Pancreas (tissue), 10 donors: Measurements from ENCODE around the gene GPRC5A. TPM values are rescaled to one million over a fixed set of nuclear protein-coding genes. Genes with fewer than 3 reads are reported as not detected.

Experiments
- ATAC-seq, 4 donors: fragments of 200-7000 bp; cut with Tn5 transposase; one replicate each; pipeline versions ENCODE4 v1.8.0 to v1.9.1; 2020; ENCODE audit warnings: mild to moderate bottlenecking in 4 of 4, moderate library complexity in 4 of 4
- DNase-seq, 6 donors: peaks; one replicate each; pipeline ENCODE4 v3.0.0-alpha.2; 2020
- FAIRE-seq: peaks from 2 replicates; lab custom pipeline; 2012; peaks lifted over from hg19 to GRCh38; lab: Jason Lieb, UNC
- H3K27ac ChIP-seq, 4 donors: fragments of 200-600 bp; sonication (generic); 1 replicate in 3 of 4; 2 replicates in 1 of 4; pipeline versions ENCODE4 v1.5.0 to v1.8.0; 2020
- H3K27me3 ChIP-seq, 4 donors: fragments of 200-600 bp; one replicate each; pipeline ENCODE4 v1.8.0; 2021
- H3K36me3 ChIP-seq, 3 donors: fragments of 200-600 bp; sonication (generic) in 1 of 3; one replicate each; pipeline versions ENCODE4 v1.5.0 to v1.8.0; 2020 to 2021
- H3K4me1 ChIP-seq, 3 donors: fragments of 200-600 bp; one replicate each; pipeline ENCODE4 v1.8.0; 2021
- H3K4me3 ChIP-seq, 4 donors: fragments of 200-600 bp; sonication (generic) in 2 of 4; one replicate each; pipeline versions ENCODE4 v1.5.0 to v1.8.0; 2020 to 2021
- H3K9me3 ChIP-seq, 4 donors: fragments of 200-600 bp; one replicate each; pipeline ENCODE4 v1.8.0; 2021
- WGBS, 2 donors: extraction: QIAGEN DNeasy Blood & Tissue Kit; methylation state at CpG; one replicate each; pipeline ENCODE4 v1.1.7; 2013; 5-methylcytosine and 5-hydroxymethylcytosine counted together
- intact Hi-C, 3 donors: fragments of 100-400 bp; cut with DNase I; formaldehyde crosslinking; loops; one replicate each; pipeline versions ENCODE4 v1.11.1 to v1.14.2; 2022
- polyA plus RNA-seq, 2 donors: library from polyadenylated mRNA; stranded (reverse); fragments of 200-250 nt; gene quantifications; one replicate each; pipeline ENCODE4 v1.2.3, GENCODE V29; 2013
- total RNA-seq, 6 donors: library from RNA; stranded (reverse); fragmentation: NEBNext Ultra II Directional in 4 of 6; extraction: Animal tissue kit (Norgen Biotek cat#: 25700) in 4 of 6; gene quantifications; one replicate each; pipeline versions ENCODE4 v1.2.1 to v1.2.4, GENCODE V29; 2021 to 2023
- TF ChIP-seq, protein P1 (sequence below), 4 donors: fragments of 200-600 bp; sonication (generic) in 3 of 4; IDR thresholded peaks; one replicate each; pipeline versions ENCODE4 v1.5.0 to v1.8.0; 2021; ENCODE audit warnings: antibody characterized with exemption in 4 of 4
- donor health status: healthy with polysubstance abuse.
- donor health status: DM: no; HTN: no; CAD: no; lungs with moderate emphysema.
- donor health status: DM: no; HTN: no; CAD: no.
- donor health status: control.
- donor health status: control.
- donor health status: Bipolar disorder and iron deficiency.
- donor health status: DM: yes; HTN: yes; CAD: no.
- donor health status: DM: no; HTN: no; CAD: no.
- donor health status: DM: no; HTN: no; CAD: no.
- donor health status: DM: yes; HTN: yes; CAD: no.

The GPRC5A gene
- total and polyA plus RNA-seq, 8 donors, result 0.96 to 11.0 (median 2.5) TPM

DNA sequence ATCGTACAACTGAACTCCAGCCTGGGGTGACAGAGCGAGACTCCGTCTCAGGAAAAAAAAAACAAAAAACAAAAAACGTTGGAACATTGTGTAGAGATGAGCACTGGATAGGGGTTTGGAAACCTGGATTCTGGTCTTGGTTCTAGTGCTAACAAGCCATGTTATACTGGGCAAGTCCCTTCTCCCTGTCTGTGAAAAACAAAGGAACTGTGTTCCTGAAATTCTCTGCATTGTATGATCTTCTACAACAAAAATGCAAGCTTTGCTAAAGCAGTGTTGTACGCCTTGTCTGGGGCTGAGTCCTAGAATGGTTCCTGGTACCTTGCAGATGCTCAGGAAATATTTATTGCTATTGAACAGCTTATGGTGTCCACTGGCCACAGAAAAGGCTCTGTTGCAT is 47.2 kb downstream of the GPRC5A start:
- no peaks in the 10 kb centered on the region for H3K9me3 ChIP-seq
- H3K27me3 ChIP-seq, result no peaks in the 10 kb centered on the region
- TF ChIP-seq, protein P1, sequence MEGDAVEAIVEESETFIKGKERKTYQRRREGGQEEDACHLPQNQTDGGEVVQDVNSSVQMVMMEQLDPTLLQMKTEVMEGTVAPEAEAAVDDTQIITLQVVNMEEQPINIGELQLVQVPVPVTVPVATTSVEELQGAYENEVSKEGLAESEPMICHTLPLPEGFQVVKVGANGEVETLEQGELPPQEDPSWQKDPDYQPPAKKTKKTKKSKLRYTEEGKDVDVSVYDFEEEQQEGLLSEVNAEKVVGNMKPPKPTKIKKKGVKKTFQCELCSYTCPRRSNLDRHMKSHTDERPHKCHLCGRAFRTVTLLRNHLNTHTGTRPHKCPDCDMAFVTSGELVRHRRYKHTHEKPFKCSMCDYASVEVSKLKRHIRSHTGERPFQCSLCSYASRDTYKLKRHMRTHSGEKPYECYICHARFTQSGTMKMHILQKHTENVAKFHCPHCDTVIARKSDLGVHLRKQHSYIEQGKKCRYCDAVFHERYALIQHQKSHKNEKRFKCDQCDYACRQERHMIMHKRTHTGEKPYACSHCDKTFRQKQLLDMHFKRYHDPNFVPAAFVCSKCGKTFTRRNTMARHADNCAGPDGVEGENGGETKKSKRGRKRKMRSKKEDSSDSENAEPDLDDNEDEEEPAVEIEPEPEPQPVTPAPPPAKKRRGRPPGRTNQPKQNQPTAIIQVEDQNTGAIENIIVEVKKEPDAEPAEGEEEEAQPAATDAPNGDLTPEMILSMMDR (IDR thresholded peaks at IDR 0.05), result no peak
- intact Hi-C loops, result no loop called here
- FAIRE-seq (no peak), DNase-seq (no peak), ATAC-seq (no peak)
- 81 to 83% methylated on average over 5 of the region's 5 CpGs for WGBS, 2 donors
- H3K36me3 ChIP-seq, result no peaks in the 10 kb centered on the region
- H3K4me3 ChIP-seq, result no peak overlapping the region
- H3K27ac ChIP-seq, result no peak overlapping the region
- H3K4me1 ChIP-seq, result no peaks in the 10 kb centered on the region

DNA sequence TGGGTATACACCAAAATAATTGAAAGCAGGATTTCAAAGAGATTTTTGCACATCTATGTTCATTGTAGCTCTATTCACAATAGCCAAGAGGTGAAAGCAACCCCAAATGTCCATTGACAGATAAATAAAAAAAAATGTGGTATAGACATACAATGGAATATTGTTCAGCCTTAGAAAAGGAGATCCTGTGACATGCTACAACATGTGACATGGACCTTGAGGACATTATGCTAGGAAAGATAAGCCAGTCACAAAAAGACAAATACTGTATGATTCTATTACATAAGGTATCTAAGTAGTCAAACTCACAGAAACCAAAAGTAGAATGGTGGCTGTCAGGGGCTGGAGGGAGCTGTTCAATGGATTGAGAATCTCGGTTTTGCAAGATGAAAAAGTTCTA is 48.5 kb downstream of the GPRC5A start:
- whole genome bisulfite sequencing, 2 donors, result 79 to 83% methylated on average over 1 of the region's 1 CpG
- intact Hi-C loops, result no loop called here

DNA sequence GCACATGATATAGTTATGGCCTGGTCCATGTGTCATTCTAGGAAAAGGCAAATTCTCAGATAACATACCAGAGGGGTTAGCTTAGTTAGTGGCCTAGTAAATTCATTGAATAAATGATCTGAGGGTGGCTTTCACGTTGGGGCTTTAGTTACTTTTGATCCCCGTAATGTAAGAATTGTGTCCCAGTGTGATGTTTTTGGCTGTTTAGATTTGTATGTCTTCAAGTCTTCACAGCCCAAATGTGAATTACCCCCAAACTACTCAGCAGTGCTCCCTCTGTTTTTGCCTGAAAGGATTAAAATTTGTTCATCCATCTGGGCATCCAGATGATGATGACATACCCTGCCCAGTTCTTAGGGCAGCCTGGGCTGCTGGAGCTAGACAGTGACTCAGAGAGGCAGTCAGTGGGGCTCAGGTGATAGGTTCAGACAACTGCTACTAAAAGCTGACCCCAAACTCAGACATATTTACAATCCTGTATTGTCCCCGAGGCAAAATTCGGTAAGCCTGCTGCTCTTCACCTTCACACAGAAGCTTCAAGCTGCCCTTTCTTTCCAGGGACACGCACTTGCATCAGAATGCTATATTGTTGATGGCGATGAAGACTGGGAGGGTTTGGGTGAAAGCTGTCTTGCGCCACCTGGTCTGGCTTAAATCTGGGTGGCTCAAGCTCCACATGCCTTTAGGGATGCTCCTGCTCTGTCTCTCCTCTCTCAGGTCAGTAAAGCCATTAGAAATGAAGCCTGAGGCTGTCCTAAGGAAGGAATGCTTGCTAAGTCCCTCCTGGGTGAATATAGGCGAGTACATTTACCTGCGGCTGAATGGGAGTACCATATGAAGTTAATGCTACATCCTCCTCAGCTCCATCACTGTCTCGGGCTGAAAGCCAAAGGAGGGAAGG is 50.3 kb downstream of the GPRC5A start:
- DNase-seq (no peak), ATAC-seq (no peak), FAIRE-seq (no peak)
- no peaks in the 10 kb centered on the region for H3K36me3 ChIP-seq
- H3K4me3 ChIP-seq, result no peak overlapping the region
- H3K9me3 ChIP-seq, result no peaks in the 10 kb centered on the region
- no peak overlapping the region for H3K27ac ChIP-seq
- H3K4me1 ChIP-seq, result no peaks in the 10 kb centered on the region
- H3K27me3 ChIP-seq, result no peaks in the 10 kb centered on the region
- 91 to 92% methylated on average over 10 of the region's 10 CpGs for WGBS, 2 donors
- TF ChIP-seq, protein P1 (IDR thresholded peaks at IDR 0.05), result no peak
- intact Hi-C loops, result no loop called here

More for the DNA sequence above, 48.5 kb downstream of the GPRC5A start:
- FAIRE-seq (no peak), ATAC-seq (no peak), DNase-seq (no peak)
- Histone ChIP-seq H3K9me3 (no peaks in the 10 kb centered on the region), H3K4me3 (no peak overlapping the region), H3K27ac (no peak overlapping the region), H3K27me3 (no peaks in the 10 kb centered on the region), H3K4me1 (no peaks in the 10 kb centered on the region), H3K36me3 (no peaks in the 10 kb centered on the region)
- TF ChIP-seq, protein P1 (IDR thresholded peaks at IDR 0.05), result no peak

DNA sequence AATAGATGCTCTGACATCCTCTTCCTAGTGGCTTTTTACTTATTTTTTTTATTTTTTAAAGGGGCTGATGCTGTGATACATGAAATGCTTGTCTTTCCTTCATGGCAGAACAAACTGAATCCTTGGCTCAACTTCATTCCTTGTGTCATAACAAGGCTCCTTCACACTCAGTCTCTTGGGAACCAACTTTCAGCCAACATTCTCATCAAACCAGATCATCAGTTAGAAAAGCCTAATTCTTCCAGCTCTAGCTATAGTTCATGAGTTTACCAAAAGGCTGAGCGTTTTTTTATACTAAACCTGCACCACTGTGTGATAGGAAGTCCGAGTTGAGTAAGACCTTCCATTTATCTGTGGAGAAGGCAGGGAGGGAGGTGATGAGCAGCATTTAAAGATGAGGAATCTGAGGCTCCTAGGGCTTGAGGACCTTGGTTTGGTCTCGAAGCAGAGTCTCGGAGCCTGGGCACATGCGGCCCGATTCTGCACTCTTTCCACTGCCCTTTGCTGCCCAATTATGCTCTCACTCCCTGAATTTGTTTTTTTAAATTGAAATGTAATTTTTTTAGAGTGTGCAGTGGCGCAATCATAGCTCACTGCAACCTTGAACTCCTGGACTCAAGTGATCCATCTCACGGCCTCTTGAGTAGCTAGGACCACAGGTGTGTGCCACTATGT is 52.4 kb downstream of the GPRC5A start:
- Histone ChIP-seq H3K27ac (no peak overlapping the region), H3K27me3 (no peaks in the 10 kb centered on the region), H3K4me3 (no peak overlapping the region), H3K9me3 (no peaks in the 10 kb centered on the region), H3K4me1 (no peaks in the 10 kb centered on the region), H3K36me3 (no peaks in the 10 kb centered on the region)
- DNase-seq, result no peak
- intact Hi-C loops, result no loop called here
- peak in 1 of 4 donors; percentile 12 for ATAC-seq
- WGBS, 2 donors, result 89 to 90% methylated on average over 8 of the region's 8 CpGs
- TF ChIP-seq, protein P1 (IDR thresholded peaks at IDR 0.05), result no peak
- no peak for FAIRE-seq
